ENCODE data around the gene ZFY.

The ZFY gene

GRCh38 chrY:2934861-2935715 is at the start of gene ZFY:
Gene ZFY (plus strand): TSS chrY:2935381. CDS start chrY:2953937, 18,556 bp downstream.
- Histone ChIP-seq H2AFZ (ENCODE audit: low read depth, low read length) (peak within 1 kb of the TSS; percentile 44; the same call in 1 of the 2 replicates), H3K4me1 (ENCODE audit: low read length) (peaks cover 29% of the 10 kb centered on the region), H3K9me3 (ENCODE audit: insufficient read depth, low read length) (no peaks in the 10 kb centered on the region), H3K27me3 (ENCODE audit: low read depth, low read length) (no peaks in the 10 kb centered on the region), H3K27ac (ENCODE audit: low read length) (peak within 1 kb of the TSS; percentile 99), H3K79me2 (ENCODE audit: low read length) (peaks cover 58% of the 10 kb centered on the region), H4K20me1 (ENCODE audit: insufficient read depth, low read length) (no peaks in the 10 kb centered on the region), H3K36me3 (replicated peaks; ENCODE audit: low read depth, low read length) (peaks cover 30% of the 10 kb centered on the region), H3K4me3 (ENCODE audit: low read length) (peak within 1 kb of the TSS; percentile 80), H3K9ac (ENCODE audit: low read length) (peak within 1 kb of the TSS; percentile 98), H3K4me2 (ENCODE audit: low read length) (peak within 1 kb of the TSS; percentile 100)
- TF ChIP-seq CTCF (IDR thresholded peaks at IDR 0.05; ENCODE audit: low read depth, low read length) (no peak), EZH2phosphoT487 (IDR thresholded peaks at IDR 0.05; ENCODE audit: low read depth) (no peak)

- no peak overlapping the region for H3K4me2 ChIP-seq (ENCODE audit: low read length)
- H3K4me1 ChIP-seq (ENCODE audit: low read length) = peaks cover 53% of the 10 kb centered on the region
- no peak for TF ChIP-seq EZH2phosphoT487 (IDR thresholded peaks at IDR 0.05; ENCODE audit: low read depth)
- TF ChIP-seq CTCF (IDR thresholded peaks at IDR 0.05; ENCODE audit: low read depth, low read length) = no peak
- H3K4me3 ChIP-seq (ENCODE audit: low read length) = no peak overlapping the region
- H3K27me3 ChIP-seq (ENCODE audit: low read depth, low read length) = no peaks in the 10 kb centered on the region
- no peak overlapping the region for H2AFZ ChIP-seq (ENCODE audit: low read depth, low read length)
- H3K27ac ChIP-seq (ENCODE audit: low read length) = no peak overlapping the region
- no peaks in the 10 kb centered on the region for H3K36me3 ChIP-seq (replicated peaks; ENCODE audit: low read depth, low read length)
- H3K9me3 ChIP-seq (ENCODE audit: insufficient read depth, low read length) = no peaks in the 10 kb centered on the region
- H3K9ac ChIP-seq (ENCODE audit: low read length) = no peak overlapping the region
- H4K20me1 ChIP-seq (ENCODE audit: insufficient read depth, low read length) = no peaks in the 10 kb centered on the region
- no peaks in the 10 kb centered on the region for H3K79me2 ChIP-seq (ENCODE audit: low read length)
Measured at GRCh38 chrY:2885880-2886279, 49.3 kb upstream of the ZFY start.

GRCh38 chrY:2887386-2887785 is 47.8 kb upstream of the ZFY start:
- H4K20me1 ChIP-seq (ENCODE audit: insufficient read depth, low read length) = no peaks in the 10 kb centered on the region

More at GRCh38 chrY:2887386-2887785, 47.8 kb upstream of the ZFY start:
- no peaks in the 10 kb centered on the region for H3K27me3 ChIP-seq (ENCODE audit: low read depth, low read length)
- TF ChIP-seq EZH2phosphoT487 (IDR thresholded peaks at IDR 0.05; ENCODE audit: low read depth) (no peak), CTCF (IDR thresholded peaks at IDR 0.05; ENCODE audit: low read depth, low read length) (no peak)
- H3K4me2 ChIP-seq (ENCODE audit: low read length) = peak overlapping the region; percentile 68
- H3K9me3 ChIP-seq (ENCODE audit: insufficient read depth, low read length) = no peaks in the 10 kb centered on the region
- H3K4me3 ChIP-seq (ENCODE audit: low read length) = peak overlapping the region; percentile 37
- H3K36me3 ChIP-seq (replicated peaks; ENCODE audit: low read depth, low read length) = no peaks in the 10 kb centered on the region
- H2AFZ ChIP-seq (ENCODE audit: low read depth, low read length) = peak overlapping the region; percentile 66; the same call in 1 of the 2 replicates
- peak overlapping the region; percentile 96 for H3K27ac ChIP-seq (ENCODE audit: low read length)
- peak overlapping the region; percentile 64 for H3K9ac ChIP-seq (ENCODE audit: low read length)
- H3K79me2 ChIP-seq (ENCODE audit: low read length) = no peaks in the 10 kb centered on the region
- H3K4me1 ChIP-seq (ENCODE audit: low read length) = peaks cover 52% of the 10 kb centered on the region
